Measurements from ENCODE around the gene WRAP73. TPM values are rescaled to one million over a fixed set of nuclear protein-coding genes. Genes with fewer than 3 reads are reported as not detected.

Gene WRAP73
- total and polyA plus RNA-seq, 2 experiments from 2014 or later = 22.6 to 43.3 TPM

DNA sequence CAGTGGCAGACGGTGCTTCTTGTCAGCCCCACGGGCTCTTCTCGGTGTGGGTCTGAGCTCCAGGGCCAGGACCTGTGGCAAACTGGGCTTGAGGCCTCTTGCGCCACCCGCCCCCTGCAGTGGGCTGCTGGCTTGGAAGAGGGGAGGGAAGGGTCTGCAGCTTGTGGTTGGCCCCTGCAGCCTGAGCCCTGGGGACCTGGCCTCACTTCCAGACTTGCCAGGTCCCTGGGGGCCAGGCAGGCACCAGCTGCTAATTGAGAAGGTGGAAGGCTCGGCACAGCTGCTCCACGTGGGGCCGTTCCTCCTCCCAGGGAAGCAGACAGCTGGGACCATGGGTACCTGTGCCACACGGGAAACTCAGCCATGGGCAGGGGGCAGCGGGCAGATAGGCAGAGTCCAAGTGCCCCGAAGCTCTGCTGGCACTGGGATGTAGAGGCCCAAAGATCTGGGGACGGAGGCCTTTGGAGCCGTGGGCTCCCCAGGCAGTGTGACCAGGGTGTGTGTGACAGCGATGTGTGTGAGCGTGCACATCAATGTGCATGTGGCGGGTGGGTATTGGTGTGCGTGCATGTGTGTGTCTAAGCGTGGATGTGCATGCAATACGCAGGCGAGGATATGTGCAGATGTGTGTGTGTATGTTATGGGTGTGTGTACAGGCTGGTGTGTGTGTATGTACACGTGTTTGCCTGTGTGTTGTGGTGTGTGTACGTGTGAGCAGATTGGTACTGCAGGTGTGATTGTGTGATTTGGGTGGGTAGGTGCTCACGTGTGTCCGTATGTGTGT is 41.7 kb upstream of the WRAP73 start (continued):
- TF ChIP-seq, protein P1, sequence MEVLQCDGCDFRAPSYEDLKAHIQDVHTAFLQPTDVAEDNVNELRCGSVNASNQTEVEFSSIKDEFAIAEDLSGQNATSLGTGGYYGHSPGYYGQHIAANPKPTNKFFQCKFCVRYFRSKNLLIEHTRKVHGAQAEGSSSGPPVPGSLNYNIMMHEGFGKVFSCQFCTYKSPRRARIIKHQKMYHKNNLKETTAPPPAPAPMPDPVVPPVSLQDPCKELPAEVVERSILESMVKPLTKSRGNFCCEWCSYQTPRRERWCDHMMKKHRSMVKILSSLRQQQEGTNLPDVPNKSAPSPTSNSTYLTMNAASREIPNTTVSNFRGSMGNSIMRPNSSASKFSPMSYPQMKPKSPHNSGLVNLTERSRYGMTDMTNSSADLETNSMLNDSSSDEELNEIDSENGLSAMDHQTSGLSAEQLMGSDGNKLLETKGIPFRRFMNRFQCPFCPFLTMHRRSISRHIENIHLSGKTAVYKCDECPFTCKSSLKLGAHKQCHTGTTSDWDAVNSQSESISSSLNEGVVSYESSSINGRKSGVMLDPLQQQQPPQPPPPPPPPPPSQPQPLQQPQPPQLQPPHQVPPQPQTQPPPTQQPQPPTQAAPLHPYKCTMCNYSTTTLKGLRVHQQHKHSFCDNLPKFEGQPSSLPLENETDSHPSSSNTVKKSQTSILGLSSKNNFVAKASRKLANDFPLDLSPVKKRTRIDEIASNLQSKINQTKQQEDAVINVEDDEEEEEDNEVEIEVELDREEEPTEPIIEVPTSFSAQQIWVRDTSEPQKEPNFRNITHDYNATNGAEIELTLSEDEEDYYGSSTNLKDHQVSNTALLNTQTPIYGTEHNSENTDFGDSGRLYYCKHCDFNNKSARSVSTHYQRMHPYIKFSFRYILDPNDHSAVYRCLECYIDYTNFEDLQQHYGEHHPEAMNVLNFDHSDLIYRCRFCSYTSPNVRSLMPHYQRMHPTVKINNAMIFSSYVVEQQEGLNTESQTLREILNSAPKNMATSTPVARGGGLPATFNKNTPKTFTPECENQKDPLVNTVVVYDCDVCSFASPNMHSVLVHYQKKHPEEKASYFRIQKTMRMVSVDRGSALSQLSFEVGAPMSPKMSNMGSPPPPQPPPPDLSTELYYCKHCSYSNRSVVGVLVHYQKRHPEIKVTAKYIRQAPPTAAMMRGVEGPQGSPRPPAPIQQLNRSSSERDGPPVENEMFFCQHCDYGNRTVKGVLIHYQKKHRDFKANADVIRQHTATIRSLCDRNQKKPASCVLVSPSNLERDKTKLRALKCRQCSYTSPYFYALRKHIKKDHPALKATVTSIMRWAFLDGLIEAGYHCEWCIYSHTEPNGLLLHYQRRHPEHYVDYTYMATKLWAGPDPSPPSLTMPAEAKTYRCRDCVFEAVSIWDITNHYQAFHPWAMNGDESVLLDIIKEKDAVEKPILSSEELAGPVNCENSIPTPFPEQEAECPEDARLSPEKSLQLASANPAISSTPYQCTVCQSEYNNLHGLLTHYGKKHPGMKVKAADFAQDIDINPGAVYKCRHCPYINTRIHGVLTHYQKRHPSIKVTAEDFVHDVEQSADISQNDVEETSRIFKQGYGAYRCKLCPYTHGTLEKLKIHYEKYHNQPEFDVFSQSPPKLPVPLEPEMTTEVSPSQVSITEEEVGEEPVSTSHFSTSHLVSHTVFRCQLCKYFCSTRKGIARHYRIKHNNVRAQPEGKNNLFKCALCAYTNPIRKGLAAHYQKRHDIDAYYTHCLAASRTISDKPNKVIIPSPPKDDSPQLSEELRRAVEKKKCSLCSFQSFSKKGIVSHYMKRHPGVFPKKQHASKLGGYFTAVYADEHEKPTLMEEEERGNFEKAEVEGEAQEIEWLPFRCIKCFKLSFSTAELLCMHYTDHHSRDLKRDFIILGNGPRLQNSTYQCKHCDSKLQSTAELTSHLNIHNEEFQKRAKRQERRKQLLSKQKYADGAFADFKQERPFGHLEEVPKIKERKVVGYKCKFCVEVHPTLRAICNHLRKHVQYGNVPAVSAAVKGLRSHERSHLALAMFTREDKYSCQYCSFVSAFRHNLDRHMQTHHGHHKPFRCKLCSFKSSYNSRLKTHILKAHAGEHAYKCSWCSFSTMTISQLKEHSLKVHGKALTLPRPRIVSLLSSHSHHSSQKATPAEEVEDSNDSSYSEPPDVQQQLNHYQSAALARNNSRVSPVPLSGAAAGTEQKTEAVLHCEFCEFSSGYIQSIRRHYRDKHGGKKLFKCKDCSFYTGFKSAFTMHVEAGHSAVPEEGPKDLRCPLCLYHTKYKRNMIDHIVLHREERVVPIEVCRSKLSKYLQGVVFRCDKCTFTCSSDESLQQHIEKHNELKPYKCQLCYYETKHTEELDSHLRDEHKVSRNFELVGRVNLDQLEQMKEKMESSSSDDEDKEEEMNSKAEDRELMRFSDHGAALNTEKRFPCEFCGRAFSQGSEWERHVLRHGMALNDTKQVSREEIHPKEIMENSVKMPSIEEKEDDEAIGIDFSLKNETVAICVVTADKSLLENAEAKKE (CRISPR knock-in tag; IDR thresholded peaks at IDR 0.05) = no peak
- TF ChIP-seq STAT1 (IDR thresholded peaks at IDR 0.05; ENCODE audit: unreplicated experiment) = no peak
- no peak for TF ChIP-seq JUNB (IDR thresholded peaks at IDR 0.05; ENCODE audit: unreplicated experiment)

DNA sequence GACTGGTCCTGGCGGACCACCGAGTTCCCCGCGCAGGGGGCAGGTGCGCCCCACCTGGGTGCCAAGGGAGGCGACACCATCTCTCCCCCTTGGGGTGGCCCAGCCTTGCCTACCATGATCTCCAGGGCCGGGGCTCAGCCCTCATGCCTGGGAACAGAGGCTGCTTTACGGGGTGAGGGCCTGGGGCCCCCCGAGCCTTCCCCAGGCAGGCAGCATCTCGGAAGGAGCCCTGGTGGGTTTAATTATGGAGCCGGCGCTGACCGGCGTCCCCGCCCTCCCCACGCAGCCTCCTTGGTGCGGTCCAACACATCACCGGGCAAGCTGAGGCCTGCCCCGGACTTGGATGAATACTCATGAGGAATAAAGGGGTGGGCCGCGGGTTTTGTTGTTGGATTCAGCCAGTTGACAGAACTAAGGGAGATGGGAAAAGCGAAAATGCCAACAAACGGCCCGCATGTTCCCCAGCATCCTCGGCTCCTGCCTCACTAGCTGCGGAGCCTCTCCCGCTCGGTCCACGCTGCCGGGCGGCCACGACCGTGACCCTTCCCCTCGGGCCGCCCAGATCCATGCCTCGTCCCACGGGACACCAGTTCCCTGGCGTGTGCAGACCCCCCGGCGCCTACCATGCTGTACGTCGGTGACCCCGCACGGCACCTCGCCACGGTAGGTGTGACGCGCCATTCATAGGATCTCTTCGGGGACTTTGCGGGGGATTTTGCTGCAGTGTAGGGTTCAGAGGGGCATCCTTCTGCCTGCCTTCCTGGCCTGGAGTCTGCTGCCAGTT is 40.6 kb upstream of the WRAP73 start:
- Mint-ChIP-seq H3K27ac (no peak overlapping the region), H3K36me3 (ENCODE audit: low read depth) (no peaks in the 10 kb centered on the region), H3K9me3 (no peaks in the 10 kb centered on the region; the same call in 2 of the 3 replicates), H3K4me3 (no peak overlapping the region), H3K4me1 (peaks cover 20% of the 10 kb centered on the region), H3K27me3 (ENCODE audit: insufficient read depth, low read depth, poor library complexity) (peaks cover 11% of the 10 kb centered on the region)
- Histone ChIP-seq H3K4me3 (no peak overlapping the region), H3K27me3 (ENCODE audit: insufficient read depth) (no peaks in the 10 kb centered on the region), H2AFZ (no peak overlapping the region), H3K4me2 (no peak overlapping the region), H3K4me1 (ENCODE audit: insufficient read depth) (peaks cover 8% of the 10 kb centered on the region; the same call in 1 of the 2 replicates), H3K9me2 (ENCODE audit: insufficient read depth) (no peaks in the 10 kb centered on the region), H3K36me3 (ENCODE audit: insufficient read depth) (no peaks in the 10 kb centered on the region), H4K20me1 (replicated peaks; ENCODE audit: insufficient read depth) (no peaks in the 10 kb centered on the region), H3F3A (replicated peaks; ENCODE audit: low read depth) (no peaks in the 10 kb centered on the region), H3K27ac (ENCODE audit: low read depth) (no peak overlapping the region), H3K79me2 (replicated peaks; ENCODE audit: insufficient read depth) (no peaks in the 10 kb centered on the region)
- ATAC-seq (no peak), DNase-seq (ENCODE audit: low spot score) (no peak)
- TF ChIP-seq NANOG (IDR thresholded peaks at IDR 0.05; ENCODE audit: borderline replicate concordance) (no peak), JUNB (IDR thresholded peaks at IDR 0.05; ENCODE audit: unreplicated experiment) (no peak), ZNF331 (CRISPR knock-in tag; IDR thresholded peaks at IDR 0.05; ENCODE audit: low read depth) (no peak)
- TF ChIP-seq, protein P2, sequence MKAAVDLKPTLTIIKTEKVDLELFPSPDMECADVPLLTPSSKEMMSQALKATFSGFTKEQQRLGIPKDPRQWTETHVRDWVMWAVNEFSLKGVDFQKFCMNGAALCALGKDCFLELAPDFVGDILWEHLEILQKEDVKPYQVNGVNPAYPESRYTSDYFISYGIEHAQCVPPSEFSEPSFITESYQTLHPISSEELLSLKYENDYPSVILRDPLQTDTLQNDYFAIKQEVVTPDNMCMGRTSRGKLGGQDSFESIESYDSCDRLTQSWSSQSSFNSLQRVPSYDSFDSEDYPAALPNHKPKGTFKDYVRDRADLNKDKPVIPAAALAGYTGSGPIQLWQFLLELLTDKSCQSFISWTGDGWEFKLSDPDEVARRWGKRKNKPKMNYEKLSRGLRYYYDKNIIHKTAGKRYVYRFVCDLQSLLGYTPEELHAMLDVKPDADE (IDR thresholded peaks at IDR 0.05) = no peak
- TF ChIP-seq, protein P1 (CRISPR knock-in tag; IDR thresholded peaks at IDR 0.05) = no peak

All from GM23338 (cell line).